ENCODE data around the gene SIRT7.
A peak's percentile ranks its signal among the peaks of the same experiment; 100 is the strongest.

SIRT7 gene

GRCh38 chr17:81890447-81891302 lies 27.3 kb downstream of the SIRT7 start:
- DNase-seq (ENCODE audit: low read depth in 2 of 2, low spot score in 1 of 2): no peak

- DNase-seq (ENCODE audit: low read depth in 2 of 2, low spot score in 1 of 2): no peak
Observed at GRCh38 chr17:81889602-81890001, 28.4 kb downstream of the SIRT7 start.

DNA sequence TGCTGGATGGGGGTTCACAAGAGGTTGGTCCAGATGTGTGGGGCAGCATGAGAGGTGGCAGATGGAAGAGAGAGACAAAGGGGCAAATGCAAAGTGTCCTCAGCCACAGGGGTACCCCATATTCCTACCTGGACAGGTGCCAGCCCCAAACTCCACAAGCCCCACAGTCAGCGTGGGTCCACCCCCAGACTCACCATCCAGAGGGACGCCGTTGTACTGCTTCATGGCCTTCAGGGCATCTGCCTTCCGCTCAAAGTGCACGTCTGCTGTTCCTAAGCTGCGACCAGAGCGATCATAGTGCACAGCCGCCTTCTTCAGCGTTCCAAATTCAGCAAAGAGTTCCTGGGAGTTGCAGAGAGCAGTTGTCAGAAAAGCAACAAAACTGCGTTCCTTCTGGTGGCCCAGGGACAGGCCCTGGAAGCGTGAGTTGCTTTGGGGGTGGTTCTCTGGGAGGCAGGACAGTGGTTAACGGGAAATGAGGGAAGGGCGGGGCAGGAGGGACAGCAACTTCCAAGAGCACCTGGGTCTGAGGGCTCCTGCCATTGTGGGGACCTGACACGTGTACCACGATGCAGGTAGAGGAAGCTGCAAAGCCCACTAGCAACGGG lies 28.9 kb downstream of the SIRT7 start:
- no peak for DNase-seq (ENCODE audit: low read depth in 2 of 2, low spot score in 1 of 2)

GRCh38 chr17:81888105-81888987 lies 29.6 kb downstream of the SIRT7 start:
- no peak for DNase-seq (ENCODE audit: low read depth in 2 of 2, low spot score in 1 of 2)

DNA sequence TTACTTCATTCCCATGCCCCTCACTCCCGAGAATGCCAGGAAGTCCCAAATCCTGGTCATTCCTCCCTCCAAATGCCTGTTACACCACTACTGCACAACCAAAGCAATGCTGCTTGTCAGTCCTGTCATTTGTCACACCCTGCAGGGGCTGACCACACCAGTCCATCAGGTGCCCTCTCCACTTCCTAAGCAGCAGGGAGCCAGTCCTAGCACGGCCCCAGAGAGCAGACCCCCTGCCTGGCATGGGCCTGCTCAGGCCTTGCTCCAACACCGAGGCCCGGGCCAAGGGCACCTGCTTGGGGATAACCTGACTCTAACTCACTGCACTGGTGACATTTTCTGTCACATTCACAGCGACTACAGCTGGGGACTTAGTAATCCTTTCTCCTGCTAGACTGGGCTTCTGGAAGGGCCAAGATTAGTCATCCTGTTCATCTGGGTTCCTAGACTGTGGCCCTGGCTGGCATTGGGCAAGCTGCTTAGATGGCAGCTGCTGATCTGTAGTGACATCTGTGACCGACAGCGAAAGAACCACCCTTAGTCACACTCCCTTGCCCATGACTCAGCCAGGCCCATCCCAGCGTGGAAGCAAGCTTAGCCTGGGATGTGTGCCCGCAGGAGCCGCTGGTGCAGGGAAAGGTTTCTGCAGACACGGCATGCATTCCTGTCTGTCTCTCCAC lies 32.0 kb downstream of the SIRT7 start:
- DNase-seq (ENCODE audit: low read depth in 2 of 2, low spot score in 1 of 2): no peak

DNA sequence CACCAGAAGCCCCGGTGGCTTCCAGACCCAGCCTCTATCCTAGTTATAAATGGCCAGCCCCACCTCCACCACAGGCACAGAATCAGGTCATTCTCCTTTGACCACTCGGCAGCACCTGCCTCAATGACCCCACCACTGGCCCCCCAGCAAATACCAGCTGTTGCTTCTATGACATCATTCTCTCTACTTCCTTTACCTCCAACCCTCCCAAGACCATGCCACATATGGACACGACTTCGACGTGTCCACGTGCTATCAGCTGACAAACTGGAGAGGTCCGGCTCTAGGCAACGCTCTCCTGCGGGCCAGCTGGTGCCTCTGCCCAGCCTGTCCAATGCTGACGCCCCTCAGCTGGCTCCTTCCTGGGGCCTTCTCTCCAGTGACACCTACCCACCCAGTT lies 32.5 kb downstream of the SIRT7 start:
- DNase-seq (ENCODE audit: low read depth in 2 of 2, low spot score in 1 of 2): no peak

GRCh38 chr17:81884968-81885367 lies 33.0 kb downstream of the SIRT7 start:
- DNase-seq (ENCODE audit: low read depth in 2 of 2, low spot score in 1 of 2): no peak

DNA sequence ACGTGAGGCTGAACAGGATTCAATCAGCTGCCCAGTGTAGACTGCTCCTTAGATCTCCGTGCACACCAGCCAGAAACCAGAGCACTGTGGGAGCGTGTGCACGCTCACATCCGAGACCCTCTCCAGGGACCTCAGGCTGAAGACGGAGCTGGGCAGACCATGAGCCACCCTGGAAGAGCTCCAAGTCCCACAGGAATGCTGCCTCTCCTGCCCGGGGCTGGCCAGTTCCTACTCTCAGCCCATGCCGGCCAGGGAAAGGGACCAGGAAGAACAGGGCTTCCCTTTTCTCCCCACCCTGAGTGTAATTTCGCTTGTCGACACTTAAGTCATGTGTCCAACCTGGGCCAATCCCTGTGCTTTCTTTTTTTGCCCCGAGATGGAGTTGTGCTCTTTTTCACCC lies 33.5 kb downstream of the SIRT7 start:
- DNase-seq (ENCODE audit: low read depth in 2 of 2, low spot score in 1 of 2): no peak

DNA sequence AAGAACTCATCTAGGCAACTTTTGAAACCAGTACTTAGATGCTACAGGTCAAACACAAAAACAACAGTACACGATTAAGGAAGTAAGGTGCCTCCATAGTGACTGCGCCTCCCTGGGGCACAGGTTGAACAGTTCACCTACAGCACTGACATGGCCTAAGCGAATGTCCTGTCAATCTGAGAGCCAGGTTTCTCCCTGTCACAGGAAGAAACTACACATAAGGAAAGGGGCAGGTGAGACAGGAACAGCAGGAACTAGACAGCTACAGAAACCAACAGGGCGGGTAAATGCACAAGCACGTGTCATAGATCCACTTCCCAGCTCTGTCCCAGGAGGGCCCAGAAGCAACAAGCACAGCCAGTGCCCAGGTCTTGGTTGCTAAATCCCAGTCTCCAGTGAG lies 38.9 kb downstream of the SIRT7 start:
- no peak for DNase-seq (ENCODE audit: low read depth in 2 of 2, low spot score in 1 of 2)

DNA sequence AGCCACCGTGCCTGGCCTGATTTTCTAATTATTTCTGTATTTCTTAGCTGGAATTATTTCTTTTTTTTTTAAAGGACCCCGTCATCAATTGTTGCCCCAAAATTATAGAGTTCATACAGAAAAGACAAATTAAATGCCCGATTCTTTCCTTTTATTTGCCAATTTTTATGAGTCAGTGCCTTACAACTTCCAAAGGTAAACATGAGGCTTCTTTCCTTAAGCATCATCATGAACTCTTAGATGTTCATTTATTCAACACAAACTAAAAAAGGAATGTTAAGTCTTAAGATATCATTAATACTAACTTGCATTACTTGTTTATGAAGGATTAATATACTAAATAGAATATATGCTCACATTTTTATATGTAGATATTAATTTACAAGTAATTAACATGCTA lies 39.7 kb downstream of the SIRT7 start:
- no peak for DNase-seq (ENCODE audit: low read depth in 2 of 2, low spot score in 1 of 2)

DNA sequence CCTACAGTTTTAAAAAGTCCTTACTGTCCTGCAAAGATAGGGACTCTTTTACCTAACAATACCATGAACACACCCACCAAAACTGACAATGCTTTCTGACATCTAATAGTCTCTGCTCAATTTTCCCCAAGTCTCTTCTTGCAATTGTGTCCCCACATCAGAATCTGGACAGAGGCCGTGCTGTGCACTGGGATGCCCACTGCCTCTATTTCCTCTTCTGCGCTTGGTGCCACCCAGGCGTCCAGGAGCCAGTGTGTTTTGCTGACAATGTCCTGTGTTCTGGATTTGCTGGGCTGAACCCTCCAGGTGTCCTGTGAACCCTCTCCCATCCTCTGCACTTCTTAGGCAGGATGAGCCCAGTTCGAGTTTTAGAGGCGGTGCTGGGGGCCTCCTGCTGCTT lies 40.4 kb downstream of the SIRT7 start:
- no peak for DNase-seq (ENCODE audit: low read depth in 2 of 2, low spot score in 1 of 2)

DNA sequence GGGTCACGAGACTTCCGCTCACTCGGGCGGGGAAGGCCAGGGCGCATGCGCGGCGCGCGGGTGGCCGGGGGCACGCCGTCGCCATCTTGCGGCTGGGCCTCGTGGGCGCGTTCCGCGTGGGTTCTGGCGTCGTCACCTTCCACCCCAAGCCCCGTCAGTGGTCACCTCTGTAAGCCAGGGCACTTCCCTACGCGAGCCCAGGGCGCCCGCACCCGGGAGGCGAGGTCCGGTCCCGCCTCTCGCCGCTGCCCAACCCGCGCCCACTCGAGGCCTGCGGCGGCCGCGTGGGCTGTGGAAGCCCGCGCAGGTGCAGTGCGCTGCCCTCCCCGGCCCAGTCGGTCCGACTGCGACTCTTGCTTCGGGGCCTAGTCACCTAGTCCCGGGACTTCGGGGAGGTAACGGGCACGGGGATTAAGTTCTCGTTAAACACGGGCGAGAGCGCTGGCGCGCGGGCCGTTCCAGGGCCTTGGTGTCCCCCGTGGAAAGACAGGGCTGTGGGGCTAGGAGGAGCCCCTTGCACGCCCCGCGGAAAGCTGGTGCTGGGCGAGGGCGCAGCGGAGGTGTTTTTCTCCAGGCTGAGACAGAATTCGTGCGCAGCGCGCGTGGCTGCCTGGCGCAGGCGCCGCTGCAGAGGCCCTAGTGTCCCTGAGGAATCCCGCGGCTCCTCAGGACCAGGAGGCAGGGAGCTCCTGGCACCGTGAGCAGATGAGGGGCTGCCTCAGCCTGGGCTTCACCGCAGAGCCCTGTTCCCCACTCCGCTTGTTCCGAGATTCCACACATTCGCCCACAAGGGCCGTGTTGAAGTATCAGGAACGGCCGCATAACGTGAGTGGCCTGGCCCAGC lies 46.4 kb downstream of the SIRT7 start:
- peak; percentile 91 to 95 for DNase-seq (ENCODE audit: low read depth in 2 of 2, low spot score in 1 of 2)

- no peak for DNase-seq (ENCODE audit: low read depth in 2 of 2, low spot score in 1 of 2)
Observed at GRCh38 chr17:81870981-81871386, 47.0 kb downstream of the SIRT7 start, which contains the start of gene ARHGDIA. Gene ARHGDIA, minus strand, starts transcription at chr17:81871337. Its CDS starts 1,407 bp downstream, at chr17:81869930.

DNA sequence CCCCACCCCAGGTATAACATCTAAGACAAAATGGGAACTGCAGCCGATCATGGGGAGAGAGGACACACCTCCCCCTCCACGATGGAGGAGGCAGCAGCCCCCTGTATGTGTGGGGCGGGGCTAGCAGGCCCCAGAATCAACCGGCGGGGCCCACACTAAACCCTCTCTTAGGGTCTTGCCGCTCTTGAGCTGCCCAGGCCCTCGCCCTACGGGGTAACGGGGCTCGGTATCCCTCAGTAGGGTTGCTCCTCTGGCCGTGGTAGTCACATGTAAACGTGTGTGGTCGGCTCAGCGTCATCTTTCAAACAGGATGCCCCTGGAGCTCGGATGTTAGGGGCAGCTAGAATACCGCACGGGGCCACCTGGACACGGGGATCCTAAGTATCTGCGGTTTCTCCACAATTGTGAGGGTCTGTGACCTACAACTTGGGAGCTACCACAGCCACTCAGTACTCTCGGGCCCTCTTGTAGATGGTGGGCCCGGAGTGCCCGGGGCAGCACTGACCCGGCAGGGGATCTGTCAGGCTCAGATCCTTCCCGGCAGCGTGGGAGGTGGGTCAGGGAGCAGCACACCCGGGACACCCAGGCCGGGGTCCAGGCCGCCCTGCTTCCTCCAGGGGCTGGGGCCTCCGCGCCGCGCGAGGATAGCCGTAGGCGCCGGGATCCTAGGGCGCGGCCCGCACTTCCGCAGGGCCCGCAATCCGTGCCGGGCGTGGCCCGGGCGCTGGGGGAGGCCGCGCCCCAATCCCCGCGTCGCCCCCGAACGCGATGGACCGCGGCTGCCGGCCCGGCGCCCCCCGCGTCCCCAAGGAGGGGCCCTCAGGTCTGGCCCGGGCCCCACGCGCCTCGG lies 47.6 kb downstream of the SIRT7 start:
- DNase-seq (ENCODE audit: low read depth in 2 of 2, low spot score in 1 of 2): no peak

DNA sequence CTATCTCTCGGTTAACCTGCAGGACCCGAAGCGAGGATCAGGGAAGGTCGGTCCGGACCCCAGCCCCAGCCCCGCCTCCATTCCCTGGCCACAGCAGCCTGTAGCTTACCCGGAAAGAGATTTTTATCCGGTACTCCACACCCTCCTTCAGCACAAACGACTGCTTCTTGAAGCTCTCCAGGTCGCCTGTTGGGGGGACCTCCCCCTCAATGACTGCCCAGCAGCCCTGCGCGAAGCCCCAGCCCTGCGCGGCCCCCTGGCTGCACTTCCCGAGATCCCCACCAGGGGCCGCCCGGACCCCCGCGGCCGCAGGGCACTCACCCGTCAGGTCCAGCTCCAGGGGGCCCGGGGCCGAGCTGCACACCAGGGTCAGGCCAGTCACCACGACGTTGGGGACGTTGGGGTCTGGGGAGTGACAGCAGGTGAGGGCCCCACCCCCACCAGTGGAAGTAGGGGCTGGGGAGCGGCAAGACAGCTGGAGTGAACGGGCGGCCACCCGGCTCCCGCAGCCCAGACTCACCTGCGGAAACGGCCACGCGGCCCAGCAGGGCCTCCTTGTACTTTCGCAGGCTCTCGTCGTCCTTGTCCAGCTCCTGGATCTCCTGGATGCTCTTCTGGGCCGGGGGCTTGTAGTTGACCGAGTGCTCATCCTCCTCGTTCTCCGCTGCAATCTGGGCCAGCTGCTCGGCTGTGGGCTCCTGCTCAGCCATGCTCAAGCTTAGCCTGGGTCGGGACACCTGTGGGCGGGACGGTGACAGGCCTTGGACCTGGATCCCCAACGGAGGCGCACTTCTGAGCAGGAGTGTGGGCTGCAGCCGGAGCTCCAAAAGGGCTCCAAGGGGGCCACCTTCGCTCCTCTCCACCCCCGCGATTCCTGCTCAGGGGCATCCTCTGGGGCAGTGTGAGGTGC lies 48.5 kb downstream of the SIRT7 start:
- no peak for DNase-seq (ENCODE audit: low read depth in 2 of 2, low spot score in 1 of 2)

- DNase-seq (ENCODE audit: low read depth in 2 of 2, low spot score in 1 of 2): no peak
Observed at GRCh38 chr17:81868674-81869220, 49.2 kb downstream of the SIRT7 start.

GRCh38 chr17:81867991-81868673 lies 49.8 kb downstream of the SIRT7 start:
- DNase-seq (ENCODE audit: low read depth in 2 of 2, low spot score in 1 of 2): no peak
